NT2/D1 (cell line): ENCODE measurements around the gene GLUD2.
"Not testable (repeated sequence)": the region's sequence is repeated elsewhere in the genome, so short reads cannot be mapped to it uniquely, and the experiment has no call there.

Source experiments
- DNase-seq: peaks from one replicate; pipeline ENCODE4 v3.0.0-alpha.2; 2011; ENCODE audit warnings: low read depth, low spot score
- H3K27me3 ChIP-seq: 2 replicates; pipeline ENCODE4 v1.6.0; 2011; ENCODE audit warnings: mild to moderate bottlenecking; ENCODE audit not compliant: insufficient read length, insufficient read depth
- H3K36me3 ChIP-seq: 2 replicates; pipeline ENCODE4 v1.6.1; 2011; ENCODE audit warnings: mild to moderate bottlenecking, low read length, mixed read lengths; ENCODE audit not compliant: insufficient read depth, insufficient read length
- H3K4me1 ChIP-seq: 2 replicates; pipeline ENCODE4 v1.5.1; 2011; ENCODE audit not compliant: insufficient read depth, insufficient read length
- H3K4me3 ChIP-seq: 2 replicates; pipeline ENCODE4 v1.5.1; 2011; ENCODE audit warnings: low read depth; ENCODE audit not compliant: insufficient read length
- H3K9ac ChIP-seq: 2 replicates; pipeline ENCODE4 v1.6.0; 2011; ENCODE audit warnings: low read depth; ENCODE audit not compliant: insufficient read length
- H3K9me3 ChIP-seq: 2 replicates; pipeline ENCODE4 v1.5.1; 2011; ENCODE audit warnings: mild to moderate bottlenecking, low read length; ENCODE audit not compliant: insufficient read depth
- SUZ12 ChIP-seq: IDR thresholded peaks from 2 replicates; pipeline ENCODE4 v1.6.1; 2011; ENCODE audit not compliant: insufficient read length, insufficient read depth; ENCODE audit errors: extremely low read depth
- YY1 ChIP-seq: IDR thresholded peaks from 2 replicates; pipeline ENCODE4 v1.6.1; 2011; ENCODE audit not compliant: insufficient read length, insufficient read depth
- ZNF274 ChIP-seq: IDR thresholded peaks from 2 replicates; pipeline ENCODE4 v1.6.1; 2011; ENCODE audit warnings: mild to moderate bottlenecking, low read depth, low read length

Gene GLUD2

DNA sequence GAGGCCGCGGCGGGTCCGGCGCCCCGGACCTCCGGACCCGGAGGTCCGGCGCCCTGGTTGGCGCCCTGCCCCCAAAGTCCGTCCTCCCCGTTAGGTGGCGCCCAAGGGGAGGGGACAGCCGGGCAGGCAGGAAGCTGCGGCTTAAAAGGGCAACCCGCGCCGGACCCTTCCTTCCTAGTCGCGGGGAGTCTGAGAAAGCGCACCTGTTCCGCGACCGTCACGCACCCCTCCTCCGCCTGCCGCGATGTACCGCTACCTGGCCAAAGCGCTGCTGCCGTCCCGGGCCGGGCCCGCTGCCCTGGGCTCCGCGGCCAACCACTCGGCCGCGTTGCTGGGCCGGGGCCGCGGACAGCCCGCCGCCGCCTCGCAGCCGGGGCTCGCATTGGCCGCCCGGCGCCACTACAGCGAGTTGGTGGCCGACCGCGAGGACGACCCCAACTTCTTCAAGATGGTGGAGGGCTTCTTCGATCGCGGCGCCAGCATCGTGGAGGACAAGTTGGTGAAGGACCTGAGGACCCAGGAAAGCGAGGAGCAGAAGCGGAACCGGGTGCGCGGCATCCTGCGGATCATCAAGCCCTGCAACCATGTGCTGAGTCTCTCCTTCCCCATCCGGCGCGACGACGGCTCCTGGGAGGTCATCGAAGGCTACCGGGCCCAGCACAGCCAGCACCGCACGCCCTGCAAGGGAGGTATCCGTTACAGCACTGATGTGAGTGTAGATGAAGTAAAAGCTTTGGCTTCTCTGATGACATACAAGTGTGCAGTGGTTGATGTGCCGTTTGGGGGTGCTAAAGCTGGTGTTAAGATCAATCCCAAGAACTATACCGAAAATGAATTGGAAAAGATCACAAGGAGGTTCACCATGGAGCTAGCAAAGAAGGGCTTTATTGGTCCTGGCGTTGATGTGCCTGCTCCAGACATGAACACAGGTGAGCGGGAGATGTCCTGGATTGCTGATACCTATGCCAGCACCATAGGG lies at the start of gene GLUD2:
GLUD2 (plus strand) TSS at position 170 of the 979 bp plus-strand sequence; CDS start at position 245, 75 bp downstream.
- H3K9ac ChIP-seq, H3K9me3 ChIP-seq, H3K36me3 ChIP-seq, H3K4me1 ChIP-seq: not testable (repeated sequence)
- peak within 1 kb of the TSS; percentile 40 for H3K4me3 ChIP-seq
- H3K27me3 ChIP-seq = peaks cover 26% of the 10 kb centered on the region
- peak; percentile 23 for DNase-seq

DNA sequence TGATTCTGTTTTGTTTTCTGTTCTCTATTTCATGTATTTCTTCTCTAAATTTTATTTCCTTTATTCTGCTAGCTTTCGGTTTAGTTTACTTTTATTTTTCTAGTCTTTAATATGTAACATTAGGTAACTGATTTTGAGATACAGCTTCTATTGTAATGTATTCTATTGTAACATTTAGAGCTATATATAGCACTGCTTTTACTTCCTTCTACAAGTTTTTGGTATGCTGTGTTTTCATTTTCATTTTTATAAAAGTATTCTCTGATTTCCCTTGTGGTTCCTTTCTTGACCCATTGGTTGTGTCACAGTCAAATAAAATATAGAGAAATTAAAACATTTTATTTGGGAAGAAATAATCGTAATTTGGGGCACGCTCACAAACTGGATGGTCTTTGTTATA lies 48.0 kb upstream of the GLUD2 start:
- no peak for DNase-seq
- H3K36me3 ChIP-seq = no peaks in the 10 kb centered on the region
- H3K27me3 ChIP-seq = no peaks in the 10 kb centered on the region
- TF ChIP-seq SUZ12 = no peak
- no peak for TF ChIP-seq YY1
- no peak for TF ChIP-seq ZNF274
- no peak overlapping the region for H3K9ac ChIP-seq
- H3K9me3 ChIP-seq = no peaks in the 10 kb centered on the region
- no peak overlapping the region for H3K4me3 ChIP-seq
- H3K4me1 ChIP-seq = no peaks in the 10 kb centered on the region

DNA sequence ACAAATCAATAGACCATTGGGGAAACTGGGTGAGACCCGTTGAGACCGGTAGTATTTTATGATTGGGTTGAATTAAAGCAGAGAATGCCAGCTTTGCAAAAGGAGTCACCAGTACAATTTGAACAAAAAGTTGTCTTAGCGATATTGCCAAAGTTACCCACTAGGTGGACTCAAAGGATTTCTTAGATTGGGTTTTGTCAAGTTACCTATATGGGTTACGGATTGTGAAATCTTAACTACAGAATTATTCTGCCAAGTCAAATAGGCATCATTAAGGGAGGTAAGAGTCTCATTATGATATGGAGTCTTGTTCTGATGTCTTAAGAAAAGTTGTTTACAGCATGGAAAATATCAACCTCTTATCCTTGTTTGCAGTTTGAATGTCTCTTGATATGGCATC lies 46.8 kb upstream of the GLUD2 start:
- peak; percentile 23 for DNase-seq
- no peak overlapping the region for H3K4me3 ChIP-seq
- no peaks in the 10 kb centered on the region for H3K4me1 ChIP-seq

DNA sequence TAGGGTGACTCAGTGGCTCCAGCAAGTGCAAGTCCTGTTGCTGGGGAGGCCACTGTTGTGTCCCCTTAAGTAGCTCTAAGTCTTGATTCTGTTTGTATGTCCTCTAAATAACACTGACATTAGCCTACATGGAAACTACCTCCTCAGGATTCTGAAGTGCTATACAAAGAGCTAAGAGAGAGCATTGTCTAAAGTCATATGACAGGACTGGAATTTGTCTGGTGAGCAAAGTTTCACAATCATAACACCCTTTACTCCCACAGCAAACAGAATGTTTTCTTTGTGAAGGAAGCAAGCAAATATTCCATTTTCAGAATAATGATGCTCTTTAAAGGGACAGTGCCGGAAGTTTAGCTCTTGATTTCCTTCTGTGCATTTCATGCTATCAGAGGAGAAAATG lies 38.5 kb upstream of the GLUD2 start:
- H3K9me3 ChIP-seq = no peaks in the 10 kb centered on the region
- H3K27me3 ChIP-seq = no peaks in the 10 kb centered on the region
- DNase-seq = no peak
- H3K36me3 ChIP-seq = no peaks in the 10 kb centered on the region
- H3K9ac ChIP-seq = no peak overlapping the region
- TF ChIP-seq YY1 = no peak
- TF ChIP-seq SUZ12 = no peak
- TF ChIP-seq ZNF274 = no peak
- H3K4me3 ChIP-seq = no peak overlapping the region
- H3K4me1 ChIP-seq = no peaks in the 10 kb centered on the region

More for the DNA sequence above, 46.8 kb upstream of the GLUD2 start:
- TF ChIP-seq ZNF274 (no peak), SUZ12 (no peak), YY1 (no peak)
- H3K9me3 ChIP-seq = no peaks in the 10 kb centered on the region
- H3K27me3 ChIP-seq = no peaks in the 10 kb centered on the region
- H3K36me3 ChIP-seq = no peaks in the 10 kb centered on the region
- no peak overlapping the region for H3K9ac ChIP-seq

DNA sequence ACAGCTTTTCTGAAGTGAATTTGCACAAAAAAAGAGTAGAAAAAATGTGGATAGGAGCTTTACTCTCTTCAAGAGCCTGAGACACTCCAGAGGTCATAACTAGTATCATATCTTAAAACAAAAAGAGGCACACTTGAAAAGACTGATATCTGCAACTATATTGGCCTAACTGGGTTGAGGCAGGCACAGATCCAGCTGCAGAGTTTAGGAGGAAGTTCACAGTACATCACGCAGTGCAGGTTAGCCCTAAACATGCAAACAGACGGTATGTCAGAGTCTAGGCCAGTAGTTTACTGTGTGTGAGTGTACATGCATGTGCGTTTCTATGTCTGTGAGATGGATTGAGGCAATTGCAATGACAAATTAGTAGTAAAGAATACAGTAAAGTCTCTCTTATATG lies 37.6 kb upstream of the GLUD2 start:
- no peak overlapping the region for H3K4me3 ChIP-seq
- H3K9me3 ChIP-seq = no peaks in the 10 kb centered on the region
- no peaks in the 10 kb centered on the region for H3K4me1 ChIP-seq
- H3K27me3 ChIP-seq = no peaks in the 10 kb centered on the region
- no peak overlapping the region for H3K9ac ChIP-seq
- no peak for DNase-seq
- TF ChIP-seq YY1 (no peak), ZNF274 (no peak), SUZ12 (no peak)
- no peaks in the 10 kb centered on the region for H3K36me3 ChIP-seq

DNA sequence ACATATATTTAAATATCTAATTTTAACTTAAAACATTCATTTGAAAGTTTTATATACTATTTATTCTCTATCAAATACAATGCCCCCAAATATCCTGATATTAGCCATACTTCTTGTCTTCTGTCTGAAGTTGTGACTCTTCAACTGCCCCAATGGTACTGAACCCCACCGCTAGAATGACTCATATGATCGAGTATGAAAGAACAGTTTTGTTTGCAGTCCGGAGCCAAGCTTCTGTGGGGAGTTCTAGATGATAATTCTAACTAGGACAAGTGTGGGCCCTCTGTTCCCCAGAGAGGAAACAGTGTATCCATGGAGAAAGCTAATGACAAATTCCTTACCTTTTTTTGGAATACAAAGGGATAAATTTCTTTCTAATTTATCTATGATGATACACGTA lies 37.2 kb upstream of the GLUD2 start:
- DNase-seq = no peak
- Histone ChIP-seq H3K27me3 (no peaks in the 10 kb centered on the region), H3K4me1 (no peaks in the 10 kb centered on the region), H3K9ac (no peak overlapping the region), H3K4me3 (no peak overlapping the region), H3K9me3 (no peaks in the 10 kb centered on the region), H3K36me3 (no peaks in the 10 kb centered on the region)
- TF ChIP-seq ZNF274 (no peak), SUZ12 (no peak), YY1 (no peak)

DNA sequence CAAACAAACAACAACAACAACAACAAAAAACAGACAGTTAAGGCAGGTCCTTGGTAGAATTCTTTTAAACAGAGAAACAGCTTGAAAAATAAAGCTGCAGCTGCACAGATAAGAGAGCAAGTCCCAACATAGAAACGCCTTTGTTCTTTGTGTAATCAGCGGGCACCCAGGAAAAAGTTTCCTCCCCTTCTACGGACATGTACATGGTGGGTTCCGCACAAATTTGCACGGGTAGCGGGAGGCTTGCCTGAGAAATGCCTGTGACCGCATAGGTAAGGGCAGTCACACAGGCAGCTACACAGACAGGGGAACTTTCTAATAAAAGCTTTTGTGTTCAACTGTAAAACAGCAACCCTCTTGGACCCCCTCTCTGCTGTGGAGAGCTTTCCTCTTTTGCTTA lies 36.2 kb upstream of the GLUD2 start:
- no peaks in the 10 kb centered on the region for H3K9me3 ChIP-seq
- TF ChIP-seq YY1 (no peak), ZNF274 (no peak), SUZ12 (no peak)
- H3K4me3 ChIP-seq = no peak overlapping the region
- no peaks in the 10 kb centered on the region for H3K4me1 ChIP-seq
- H3K36me3 ChIP-seq = no peaks in the 10 kb centered on the region
- H3K9ac ChIP-seq = no peak overlapping the region
- no peak for DNase-seq
- H3K27me3 ChIP-seq = no peaks in the 10 kb centered on the region
